ENCODE measurements around the gene C20orf144.
"Not testable (repeated sequence)": the region's sequence is repeated elsewhere in the genome, so short reads cannot be mapped to it uniquely, and the experiment has no call there.

The C20orf144 gene

GRCh38 chr20:33693741-33694638, 31.9 kb downstream of the C20orf144 start:
- DNase-seq (ENCODE audit: low read depth in 2 of 2, low spot score in 1 of 2): no peak

GRCh38 chr20:33694639-33695012, 32.5 kb downstream of the C20orf144 start:
- DNase-seq (ENCODE audit: low read depth in 2 of 2, low spot score in 1 of 2): no peak

GRCh38 chr20:33696448-33696847, 34.3 kb downstream of the C20orf144 start:
- no peak for DNase-seq (ENCODE audit: low read depth in 2 of 2, low spot score in 1 of 2)

- DNase-seq (ENCODE audit: low read depth in 2 of 2, low spot score in 1 of 2): no peak
Observed at GRCh38 chr20:33697129-33697528, 35.0 kb downstream of the C20orf144 start.

- not testable (repeated sequence) for DNase-seq (ENCODE audit: low read depth in 2 of 2, low spot score in 1 of 2)
Observed at GRCh38 chr20:33698966-33699365, 36.8 kb downstream of the C20orf144 start.

- not testable (repeated sequence) for DNase-seq (ENCODE audit: low read depth in 2 of 2, low spot score in 1 of 2)
Observed at GRCh38 chr20:33700696-33701441, 38.7 kb downstream of the C20orf144 start.

- DNase-seq (ENCODE audit: low read depth in 2 of 2, low spot score in 1 of 2): no peak
Observed at GRCh38 chr20:33701629-33702450, 39.7 kb downstream of the C20orf144 start.

- DNase-seq (ENCODE audit: low read depth in 2 of 2, low spot score in 1 of 2): no peak
Observed at GRCh38 chr20:33702861-33703260, 40.7 kb downstream of the C20orf144 start.

- no peak for DNase-seq (ENCODE audit: low read depth in 2 of 2, low spot score in 1 of 2)
Observed at GRCh38 chr20:33703498-33704137, 41.5 kb downstream of the C20orf144 start.

- no peak for DNase-seq (ENCODE audit: low read depth in 2 of 2, low spot score in 1 of 2)
Observed at GRCh38 chr20:33704197-33704924, 42.2 kb downstream of the C20orf144 start.

- DNase-seq (ENCODE audit: low read depth in 2 of 2, low spot score in 1 of 2): no peak
Observed at GRCh38 chr20:33707668-33708067, 45.5 kb downstream of the C20orf144 start.

GRCh38 chr20:33709398-33709797, 47.3 kb downstream of the C20orf144 start:
- DNase-seq (ENCODE audit: low read depth in 2 of 2, low spot score in 1 of 2): no peak

- no peak for DNase-seq (ENCODE audit: low read depth in 2 of 2, low spot score in 1 of 2)
Observed at GRCh38 chr20:33709905-33710541, 47.9 kb downstream of the C20orf144 start.

- DNase-seq (ENCODE audit: low read depth in 2 of 2, low spot score in 1 of 2): no peak
Observed at GRCh38 chr20:33710681-33711445, 48.7 kb downstream of the C20orf144 start.

- no peak for DNase-seq (ENCODE audit: low read depth in 2 of 2, low spot score in 1 of 2)
Observed at GRCh38 chr20:33711446-33711738, 49.3 kb downstream of the C20orf144 start.

Data from stimulated activated CD8-positive, alpha-beta memory T cell treated with anti-CD3 and anti-CD28 coated beads, Interleukin-4, amount 100 ng/mL, for 4 hours (primary cell).